A673 (cell line): ENCODE results near the gene C2orf68.
"Not testable (repeated sequence)": the region's sequence is repeated elsewhere in the genome, so short reads cannot be mapped to it uniquely, and the experiment has no call there.

Experiments
- CTCF ChIP-seq: fragments of 300-800, 200-600 bp; sonication (generic); conservative IDR thresholded peaks from 2 replicates; pipeline ENCODE4 v1.5.1; 2017; ENCODE audit warnings: low read depth, mild to moderate bottlenecking, antibody characterized with exemption, low read length, moderate library complexity, mixed read lengths
- EZH2 ChIP-seq: fragments of 200-600 bp; sonication (generic); IDR thresholded peaks from 2 replicates; pipeline ENCODE4 v1.6.1; 2017; ENCODE audit warnings: borderline replicate concordance, low read depth, mild to moderate bottlenecking, mixed read lengths, antibody characterized with exemption, low read length; ENCODE audit not compliant: poor library complexity, severe bottlenecking

- TF ChIP-seq CTCF, EZH2: not testable (repeated sequence)
Observed at GRCh38 chr2:85657399-85657798, 45.5 kb upstream of the C2orf68 start.
